IMR-90 (cell line): ENCODE results near the gene IGSF10. TPM values are rescaled to one million over a fixed set of nuclear protein-coding genes. Genes with fewer than 3 reads are reported as not detected.

Experiments
- ATAC-seq: fragments of 200-7000 bp; cut with Tn5 transposase; 2 replicates; pipeline ENCODE4 v1.9.1; 2020; ENCODE audit warnings: low read depth, mild to moderate bottlenecking, moderate library complexity
- BruUV-seq: library from RNA; stranded (reverse); fragments of 400-500 nt; replicated peaks from 2 replicates; lab custom pipeline; 2021; lab: Mats Ljungman, UMichigan
- CTCF ChIA-PET: fragments of 300-600 bp; formaldehyde crosslinking; extraction: SDS; loops from one replicate; lab custom pipeline; 2021; ENCODE audit warnings: antibody characterized with exemption; lab: Yijun Ruan, JAX
- POLR2A ChIA-PET: fragments of 300-600 bp; sonication (Branson Sonifier 250); formaldehyde crosslinking; loops from one replicate; lab custom pipeline; 2022; ENCODE audit warnings: antibody characterized with exemption; ENCODE audit not compliant: unreplicated experiment; lab: Charles Lee
- DNase-seq: peaks from one replicate; pipeline ENCODE4 v3.0.0; 2013
- H2AFZ ChIP-seq: replicated peaks from 2 replicates; pipeline ENCODE3; 2013; ENCODE audit warnings: low read length, mild to moderate bottlenecking; ENCODE audit not compliant: poor library complexity
- H2AK5ac ChIP-seq: 2 replicates; pipeline ENCODE4 v1.6.1; 2013; ENCODE audit warnings: low read depth, low read length, inconsistent platforms
- H2AK9ac ChIP-seq: replicated peaks from 2 replicates; pipeline ENCODE3; 2013; ENCODE audit warnings: mild to moderate bottlenecking, low read depth, low read length, moderate library complexity; ENCODE audit not compliant: poor library complexity
- H2BK120ac ChIP-seq: 2 replicates; pipeline ENCODE4 v1.6.1; 2013; ENCODE audit warnings: low read depth, low read length, inconsistent platforms
- H2BK15ac ChIP-seq: 3 replicates; pipeline ENCODE4 v1.6.1; 2013; ENCODE audit warnings: low read depth, low read length, inconsistent platforms
- H2BK20ac ChIP-seq: 2 replicates; pipeline ENCODE4 v1.6.1; 2013; ENCODE audit warnings: low read depth, mild to moderate bottlenecking, inconsistent platforms, low read length, moderate library complexity
- H2BK5ac ChIP-seq: 2 replicates; pipeline ENCODE4 v1.6.1; 2013; ENCODE audit warnings: mild to moderate bottlenecking, low read depth, low read length, inconsistent platforms; ENCODE audit not compliant: poor library complexity, severe bottlenecking
- H3K14ac ChIP-seq: replicated peaks from 2 replicates; pipeline ENCODE4 v1.6.1; 2013; ENCODE audit warnings: low read depth, low read length, inconsistent platforms
- H3K18ac ChIP-seq: 2 replicates; pipeline ENCODE4 v1.6.1; 2013; ENCODE audit warnings: low read depth, low read length, control low read depth
- H3K23ac ChIP-seq: 2 replicates; pipeline ENCODE4 v1.6.1; 2013; ENCODE audit warnings: low read depth, low read length, inconsistent platforms
- H3K27ac ChIP-seq: 2 replicates; pipeline ENCODE4 v1.5.1; 2013; ENCODE audit warnings: mild to moderate bottlenecking, control low read depth, low read length; ENCODE audit not compliant: insufficient read depth
- H3K27me3 ChIP-seq: 2 replicates; pipeline ENCODE4 v1.6.1; 2013; ENCODE audit warnings: low read length; ENCODE audit not compliant: control insufficient read depth, insufficient read depth
- H3K36me3 ChIP-seq: 2 replicates; pipeline ENCODE4 v1.6.1; 2013; ENCODE audit warnings: low read length, mixed read lengths; ENCODE audit not compliant: control insufficient read depth, insufficient read depth
- H3K4ac ChIP-seq: 2 replicates; pipeline ENCODE4 v1.6.1; 2013; ENCODE audit warnings: low read depth, low read length, inconsistent platforms
- H3K4me1 ChIP-seq: 2 replicates; pipeline ENCODE4 v1.6.1; 2013; ENCODE audit warnings: low read length, mixed read lengths; ENCODE audit not compliant: control insufficient read depth, insufficient read depth
- H3K4me2 ChIP-seq: 2 replicates; pipeline ENCODE4 v1.6.1; 2013; ENCODE audit warnings: low read depth, mild to moderate bottlenecking, control low read depth, low read length, moderate library complexity
- H3K4me3 ChIP-seq: 2 replicates; pipeline ENCODE4 v1.5.1; 2013; ENCODE audit warnings: low read depth, mild to moderate bottlenecking, control low read depth, low read length, moderate library complexity; ENCODE audit not compliant: insufficient read depth
- H3K56ac ChIP-seq: 2 replicates; pipeline ENCODE4 v1.6.1; 2013; ENCODE audit warnings: low read length, inconsistent platforms; ENCODE audit not compliant: insufficient read depth; ENCODE audit errors: extremely low read depth
- H3K79me1 ChIP-seq, 2 experiments: 2 replicates each; pipeline ENCODE4 v1.6.1; 2013; ENCODE audit warnings: low read length in 2 of 2, inconsistent platforms in 1 of 2, low read depth in 1 of 2
- H3K9ac ChIP-seq: 2 replicates; pipeline ENCODE4 v1.6.1; 2013; ENCODE audit warnings: low read depth, low read length, control low read depth
- H3K9me1 ChIP-seq: 2 replicates; pipeline ENCODE4 v1.6.1; 2013; ENCODE audit warnings: low read length, inconsistent platforms; ENCODE audit not compliant: insufficient read depth
- H3K9me3 ChIP-seq: 2 replicates; pipeline ENCODE4 v1.6.1; 2013; ENCODE audit warnings: low read length; ENCODE audit not compliant: control insufficient read depth, insufficient read depth
- H4K20me1 ChIP-seq: 2 replicates; pipeline ENCODE4 v1.6.1; 2013; ENCODE audit warnings: low read length, inconsistent platforms; ENCODE audit not compliant: insufficient read depth
- H4K5ac ChIP-seq: 2 replicates; pipeline ENCODE4 v1.6.1; 2013; ENCODE audit warnings: mild to moderate bottlenecking, low read depth, low read length, control low read depth
- H4K8ac ChIP-seq, 2 experiments: 2 replicates each; pipeline ENCODE4 v1.6.1; 2013; ENCODE audit warnings: low read depth in 2 of 2, low read length in 2 of 2, control low read depth in 1 of 2, inconsistent platforms in 1 of 2
- H4K91ac ChIP-seq: 2 replicates; pipeline ENCODE4 v1.6.1; 2013; ENCODE audit warnings: low read depth, low read length, inconsistent platforms; ENCODE audit not compliant: insufficient read depth
- BHLHE40 ChIP-seq: fragments of 150-350 bp; IDR thresholded peaks from 2 replicates; pipeline ENCODE4 v1.6.1; 2016; ENCODE audit warnings: mild to moderate bottlenecking, low read depth, low read length
- CEBPB ChIP-seq: IDR thresholded peaks from 2 replicates; pipeline ENCODE4 v1.6.1; 2012; ENCODE audit warnings: low read depth, low read length, improper control_type of control experiment
- CHD1 ChIP-seq: IDR thresholded peaks from 2 replicates; pipeline ENCODE4 v1.6.1; 2012; ENCODE audit warnings: low read depth, low read length, improper control_type of control experiment
- FOS ChIP-seq: fragments of 150-350 bp; IDR thresholded peaks from 2 replicates; pipeline ENCODE4 v1.6.1; 2016; ENCODE audit warnings: low read depth, low read length
- MAFK ChIP-seq: IDR thresholded peaks from 2 replicates; pipeline ENCODE4 v1.6.1; 2012; ENCODE audit warnings: low read depth, low read length, improper control_type of control experiment
- MAZ ChIP-seq: IDR thresholded peaks from 2 replicates; pipeline ENCODE4 v1.6.1; 2012; ENCODE audit warnings: low read depth, mild to moderate bottlenecking, low read length, improper control_type of control experiment, moderate library complexity, borderline replicate concordance
- MXI1 ChIP-seq: IDR thresholded peaks from 2 replicates; pipeline ENCODE4 v1.6.1; 2012; ENCODE audit warnings: low read depth, mild to moderate bottlenecking, low read length, moderate library complexity, borderline replicate concordance
- NFE2L2 ChIP-seq: fragments of 150-350 bp; IDR thresholded peaks from 2 replicates; pipeline ENCODE4 v1.6.1; 2016; ENCODE audit warnings: low read depth, mild to moderate bottlenecking, low read length
- POLR2A ChIP-seq: IDR thresholded peaks from 2 replicates; pipeline ENCODE4 v1.6.1; 2012; ENCODE audit warnings: mild to moderate bottlenecking, low read depth, low read length
- RCOR1 ChIP-seq: IDR thresholded peaks from 2 replicates; pipeline ENCODE4 v1.6.1; 2012; ENCODE audit warnings: mild to moderate bottlenecking, low read length, improper control_type of control experiment; ENCODE audit not compliant: insufficient replicate concordance
- RFX5 ChIP-seq: IDR thresholded peaks from 2 replicates; pipeline ENCODE4 v1.8.0; 2012; ENCODE audit warnings: low read depth, mild to moderate bottlenecking, low read length, moderate library complexity
- SMC3 ChIP-seq: fragments of 150-350 bp; IDR thresholded peaks from 2 replicates; pipeline ENCODE4 v1.6.1; 2016; ENCODE audit warnings: low read depth, mild to moderate bottlenecking, antibody characterized with exemption, low read length, moderate library complexity
- WGBS, 2 experiments: methylation state at CpG; one replicate each; pipeline versions ENCODE4 v1.1.5 to v1.1.7; 2013; ENCODE audit warnings: missing lambda C conversion rate in 2 of 2; ENCODE audit not compliant: insufficient read length in 1 of 2; ENCODE audit errors: extremely low coverage in 2 of 2; 5-methylcytosine and 5-hydroxymethylcytosine counted together
- dilution Hi-C: fragments of 300-500 bp; cut with HindIII; formaldehyde crosslinking; loops from one replicate; pipeline ENCODE4 v1.14.3; 2018; ENCODE audit warnings: low sequenced_read_pairs; ENCODE audit not compliant: unreplicated experiment
- in situ Hi-C: fragments of 300-500 bp; cut with MboI; formaldehyde crosslinking; loops from 3 replicates; pipeline ENCODE4 v1.14.3; 2019; ENCODE audit warnings: low sequenced_read_pairs, inconsistent platforms, mixed read lengths
- intact Hi-C: fragments of 100-400 bp; cut with micrococcal nuclease; formaldehyde crosslinking; loops from 2 replicates; pipeline ENCODE4 v1.10.0; 2022
- polyA plus RNA-seq, 3 experiments: library from polyadenylated mRNA; depleted of rRNA; stranded (reverse); fragments of >200 nt; gene quantifications; 2 replicates each; pipeline ENCODE4 v1.2.3, GENCODE V29; 2012; ENCODE audit warnings: low replicate concordance in 1 of 3
- total RNA-seq: library from RNA; depleted of rRNA; stranded (reverse); fragments of >200 nt; gene quantifications from 2 replicates; pipeline ENCODE4 v1.2.3, GENCODE V29; 2012
- TF ChIP-seq, protein P1 (sequence below): fragments of 150-350 bp; IDR thresholded peaks from 2 replicates; pipeline ENCODE4 v1.6.1; 2016; ENCODE audit warnings: low read depth, mild to moderate bottlenecking, low read length, moderate library complexity, borderline replicate concordance
- TF ChIP-seq, protein P2 (sequence below): fragments of 150-350 bp; IDR thresholded peaks from 2 replicates; pipeline ENCODE4 v1.6.1; 2017; ENCODE audit warnings: mild to moderate bottlenecking, antibody characterized with exemption, low read length, low read depth
- TF ChIP-seq, protein P3 (sequence below): conservative IDR thresholded peaks from 2 replicates; pipeline ENCODE4 v1.5.1; 2012; ENCODE audit warnings: mild to moderate bottlenecking, low read depth, low read length, improper control_type of control experiment

The IGSF10 gene
- total and polyA plus RNA-seq, 2 of the 4 experiments (the other 2 are of a cell fraction), result under 0.01 to 0.07 TPM

DNA sequence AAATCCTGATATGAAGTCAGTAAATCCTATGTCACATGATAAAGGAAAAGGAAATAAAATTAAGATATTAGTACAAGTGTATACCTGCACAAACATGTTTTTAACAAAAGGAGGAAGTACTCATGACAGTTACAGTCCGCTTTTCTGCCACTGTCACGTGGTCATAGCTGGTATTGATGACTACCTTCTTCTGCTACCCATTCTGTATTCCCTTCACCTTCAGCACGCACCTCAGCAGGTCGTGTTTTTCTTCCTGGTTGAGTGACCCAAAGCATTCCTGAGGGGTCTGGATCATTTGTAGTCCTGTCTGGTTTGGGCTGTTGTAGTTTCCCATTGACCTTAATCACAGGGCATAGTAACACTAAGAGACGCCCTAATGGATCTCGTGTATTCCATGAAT is 41.1 kb downstream of the IGSF10 start:
- ATAC-seq (no peak), DNase-seq (no peak)
- Histone ChIP-seq H3K56ac (no peak overlapping the region), H3K4me3 (no peak overlapping the region), H3K27ac (no peak overlapping the region), H2BK20ac (no peak overlapping the region), H3K9ac (no peak overlapping the region), H2BK15ac (no peak overlapping the region), H3K79me1 (no peaks in the 10 kb centered on the region), H2AK9ac (no peak overlapping the region), H3K4me1 (peaks cover 2% of the 10 kb centered on the region; the same call in 1 of the 2 replicates), H3K23ac (no peak overlapping the region), H3K18ac (no peak overlapping the region), H3K36me3 (no peaks in the 10 kb centered on the region), H4K91ac (no peak overlapping the region), H3K27me3 (no peaks in the 10 kb centered on the region), H3K4ac (no peak overlapping the region), H3K9me1 (peaks cover 3% of the 10 kb centered on the region; the same call in 1 of the 2 replicates), H3K9me3 (no peaks in the 10 kb centered on the region), H2BK5ac (no peak overlapping the region), H3K14ac (no peak overlapping the region), H3K4me2 (no peak overlapping the region), H4K20me1 (no peaks in the 10 kb centered on the region), H4K5ac (no peak overlapping the region), H2AFZ (no peak overlapping the region), H4K8ac (no peak overlapping the region), H2AK5ac (no peak overlapping the region), H2BK120ac (no peak overlapping the region)
- no CpG with 5 or more reads among the region's 6 CpGs for WGBS, 2 experiments
- in situ Hi-C loops (no loop called here), dilution Hi-C loops (no loop called here), intact Hi-C loops (no loop called here)
- ChIA-PET POLR2A (no interaction called here), CTCF (no interaction called here)
- no TSS peak for BruUV-seq
- TF ChIP-seq RFX5 (no peak), MAZ (no peak), CEBPB (no peak), SMC3 (no peak), POLR2A (no peak), FOS (no peak), MAFK (no peak), CHD1 (no peak), RCOR1 (no peak), BHLHE40 (no peak), NFE2L2 (no peak), MXI1 (no peak)
- TF ChIP-seq, protein P1, sequence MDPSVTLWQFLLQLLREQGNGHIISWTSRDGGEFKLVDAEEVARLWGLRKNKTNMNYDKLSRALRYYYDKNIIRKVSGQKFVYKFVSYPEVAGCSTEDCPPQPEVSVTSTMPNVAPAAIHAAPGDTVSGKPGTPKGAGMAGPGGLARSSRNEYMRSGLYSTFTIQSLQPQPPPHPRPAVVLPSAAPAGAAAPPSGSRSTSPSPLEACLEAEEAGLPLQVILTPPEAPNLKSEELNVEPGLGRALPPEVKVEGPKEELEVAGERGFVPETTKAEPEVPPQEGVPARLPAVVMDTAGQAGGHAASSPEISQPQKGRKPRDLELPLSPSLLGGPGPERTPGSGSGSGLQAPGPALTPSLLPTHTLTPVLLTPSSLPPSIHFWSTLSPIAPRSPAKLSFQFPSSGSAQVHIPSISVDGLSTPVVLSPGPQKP, result no peak
- TF ChIP-seq, protein P2, sequence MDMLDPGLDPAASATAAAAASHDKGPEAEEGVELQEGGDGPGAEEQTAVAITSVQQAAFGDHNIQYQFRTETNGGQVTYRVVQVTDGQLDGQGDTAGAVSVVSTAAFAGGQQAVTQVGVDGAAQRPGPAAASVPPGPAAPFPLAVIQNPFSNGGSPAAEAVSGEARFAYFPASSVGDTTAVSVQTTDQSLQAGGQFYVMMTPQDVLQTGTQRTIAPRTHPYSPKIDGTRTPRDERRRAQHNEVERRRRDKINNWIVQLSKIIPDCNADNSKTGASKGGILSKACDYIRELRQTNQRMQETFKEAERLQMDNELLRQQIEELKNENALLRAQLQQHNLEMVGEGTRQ, result no peak
- TF ChIP-seq, protein P3, sequence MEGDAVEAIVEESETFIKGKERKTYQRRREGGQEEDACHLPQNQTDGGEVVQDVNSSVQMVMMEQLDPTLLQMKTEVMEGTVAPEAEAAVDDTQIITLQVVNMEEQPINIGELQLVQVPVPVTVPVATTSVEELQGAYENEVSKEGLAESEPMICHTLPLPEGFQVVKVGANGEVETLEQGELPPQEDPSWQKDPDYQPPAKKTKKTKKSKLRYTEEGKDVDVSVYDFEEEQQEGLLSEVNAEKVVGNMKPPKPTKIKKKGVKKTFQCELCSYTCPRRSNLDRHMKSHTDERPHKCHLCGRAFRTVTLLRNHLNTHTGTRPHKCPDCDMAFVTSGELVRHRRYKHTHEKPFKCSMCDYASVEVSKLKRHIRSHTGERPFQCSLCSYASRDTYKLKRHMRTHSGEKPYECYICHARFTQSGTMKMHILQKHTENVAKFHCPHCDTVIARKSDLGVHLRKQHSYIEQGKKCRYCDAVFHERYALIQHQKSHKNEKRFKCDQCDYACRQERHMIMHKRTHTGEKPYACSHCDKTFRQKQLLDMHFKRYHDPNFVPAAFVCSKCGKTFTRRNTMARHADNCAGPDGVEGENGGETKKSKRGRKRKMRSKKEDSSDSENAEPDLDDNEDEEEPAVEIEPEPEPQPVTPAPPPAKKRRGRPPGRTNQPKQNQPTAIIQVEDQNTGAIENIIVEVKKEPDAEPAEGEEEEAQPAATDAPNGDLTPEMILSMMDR, result no peak
